HCT116 (cell line): ENCODE results near the gene C21orf91. TPM values are rescaled to one million over a fixed set of nuclear protein-coding genes. Genes with fewer than 3 reads are reported as not detected.

Experiments
- ATAC-seq: fragments of 200-7000 bp; cut with Tn5 transposase; 2 replicates; pipeline ENCODE4 v1.9.1; 2020; ENCODE audit warnings: mild to moderate bottlenecking, moderate library complexity
- BruUV-seq: library from RNA; stranded (reverse); fragments of 400-500 nt; replicated peaks from 2 replicates; lab custom pipeline; 2021; lab: Mats Ljungman, UMichigan
- CTCF ChIA-PET: fragments of 300-600 bp; sonication (Branson Sonifier 250); formaldehyde crosslinking; loops from one replicate; lab custom pipeline; 2021; ENCODE audit warnings: antibody characterized with exemption; lab: Charles Lee
- POLR2A ChIA-PET: fragments of 300-600, 350-600 bp; sonication (Branson Sonifier 250); formaldehyde crosslinking; loops from one replicate; lab custom pipeline; 2021; ENCODE audit warnings: antibody characterized with exemption; lab: Charles Lee
- RAD21 ChIA-PET, 2 experiments: fragments of 300-600 bp; sonication (Branson Sonifier 250); formaldehyde crosslinking; loops; one replicate each; lab custom pipeline; 2023; ENCODE audit warnings: low total read pairs in 2 of 2; ENCODE audit not compliant: uncharacterized antibody in 2 of 2, unreplicated experiment in 2 of 2, low non-redundant PET in 1 of 2; lab: Charles Lee
- DNase-seq: peaks from one replicate; pipeline ENCODE4 v3.0.0-alpha.2; 2010; ENCODE audit warnings: low read depth, low spot score
- H2AFZ ChIP-seq: fragments of 200-600 bp; shearing (Covaris generic), sonication (generic); 2 replicates; pipeline ENCODE4 v1.6.1; 2017; ENCODE audit warnings: low read depth, mixed run types, mixed read lengths, antibody characterized with exemption, low read length; ENCODE audit not compliant: poor library complexity, severe bottlenecking
- H3K27ac ChIP-seq: 2 replicates; pipeline ENCODE4 v1.5.1; 2012; ENCODE audit warnings: low read depth, low read length
- H3K27me3 ChIP-seq: fragments of 200-600 bp; sonication (generic); 2 replicates; pipeline ENCODE4 v1.6.1; 2016; ENCODE audit warnings: mixed run types, low read length, mixed read lengths; ENCODE audit not compliant: insufficient read depth
- H3K36me3 ChIP-seq, 2 experiments: fragments of 200-500 bp in 1 of 2; fragments of 200-600 bp in 1 of 2; sonication (Bioruptor generic) in 1 of 2; sonication (generic) in 1 of 2; 2 replicates each; pipeline versions ENCODE4 v1.5.1 to v1.6.1; 2014 to 2016; ENCODE audit warnings: low read length in 2 of 2, inconsistent platforms in 1 of 2, mixed read lengths in 1 of 2, mixed run types in 1 of 2; ENCODE audit not compliant: insufficient read depth in 2 of 2, control insufficient read depth in 1 of 2
- H3K4me1 ChIP-seq, 2 experiments: fragments of 200-600 bp in 1 of 2; sonication (generic) in 1 of 2; 2 replicates each; pipeline versions ENCODE4 v1.5.1 to v1.6.1; 2012 to 2017; ENCODE audit warnings: low read length in 2 of 2, inconsistent platforms in 1 of 2, mild to moderate bottlenecking in 1 of 2, mixed read lengths in 1 of 2, mixed run types in 1 of 2, moderate library complexity in 1 of 2; ENCODE audit not compliant: insufficient read depth in 2 of 2, control insufficient read depth in 1 of 2
- H3K4me2 ChIP-seq: fragments of 200-600 bp; sonication (generic); 2 replicates; pipeline ENCODE4 v1.6.1; 2017; ENCODE audit warnings: mixed run types, low read length, mixed read lengths
- H3K4me3 ChIP-seq, 2 experiments: fragments of 200-600 bp in 1 of 2; sonication (generic) in 1 of 2; replicated peaks in 1 of 2; 2 replicates each; pipeline ENCODE4 v1.5.1; 2011 to 2016; ENCODE audit warnings: low read length in 2 of 2, control low read depth in 1 of 2, low read depth in 1 of 2, mild to moderate bottlenecking in 1 of 2, mixed read lengths in 1 of 2, mixed run types in 1 of 2
- H3K79me2 ChIP-seq: fragments of 200-600 bp; sonication (generic); 2 replicates; pipeline ENCODE4 v1.6.1; 2017; ENCODE audit warnings: mild to moderate bottlenecking, mixed run types, low read length, moderate library complexity, mixed read lengths; ENCODE audit not compliant: insufficient read depth
- H3K9ac ChIP-seq: fragments of 200-600 bp; sonication (generic); 2 replicates; pipeline ENCODE4 v1.6.1; 2016; ENCODE audit warnings: low read length, mixed read lengths
- H3K9me2 ChIP-seq: fragments of 200-600 bp; sonication (generic), shearing (Covaris generic); 2 replicates; pipeline ENCODE4 v1.6.1; 2017; ENCODE audit warnings: mixed run types, mild to moderate bottlenecking, moderate library complexity; ENCODE audit not compliant: insufficient read depth
- H3K9me3 ChIP-seq, 2 experiments: fragments of 200-500 bp in 1 of 2; fragments of 200-600 bp in 1 of 2; sonication (Bioruptor generic) in 1 of 2; sonication (generic) in 1 of 2; 2 replicates each; pipeline ENCODE4 v1.6.1; 2014 to 2017; ENCODE audit warnings: low read length in 2 of 2, mixed read lengths in 2 of 2, inconsistent platforms in 1 of 2, low read depth in 1 of 2, mild to moderate bottlenecking in 1 of 2, mixed run types in 1 of 2, moderate library complexity in 1 of 2; ENCODE audit not compliant: control insufficient read depth in 1 of 2, insufficient read depth in 1 of 2
- H4K20me1 ChIP-seq: fragments of 200-600 bp; sonication (generic), shearing (Covaris generic); 2 replicates; pipeline ENCODE4 v1.6.1; 2017; ENCODE audit warnings: mixed run types, mild to moderate bottlenecking, moderate library complexity; ENCODE audit not compliant: insufficient read depth
- CBX3 ChIP-seq: IDR thresholded peaks from 2 replicates; pipeline ENCODE4 v1.6.1; 2012; ENCODE audit warnings: low read depth
- CEBPB ChIP-seq: IDR thresholded peaks from 2 replicates; pipeline ENCODE4 v1.6.1; 2012; ENCODE audit warnings: low read depth
- EGR1 ChIP-seq: IDR thresholded peaks from 2 replicates; pipeline ENCODE4 v1.6.1; 2012; ENCODE audit warnings: low read depth
- ELF1 ChIP-seq: IDR thresholded peaks from 2 replicates; pipeline ENCODE4 v1.6.1; 2012; ENCODE audit warnings: low read depth, borderline replicate concordance
- EZH2 ChIP-seq: fragments of 200-600 bp; sonication (generic); IDR thresholded peaks from 2 replicates; pipeline ENCODE4 v1.6.1; 2017; ENCODE audit warnings: antibody characterized with exemption, mixed run types
- EZH2phosphoT487 ChIP-seq: fragments of 200-600 bp; IDR thresholded peaks from 2 replicates; pipeline ENCODE4 v1.6.1; 2018; ENCODE audit warnings: antibody characterized with exemption, borderline replicate concordance
- FOSL1 ChIP-seq: IDR thresholded peaks from 2 replicates; pipeline ENCODE4 v1.6.1; 2012; ENCODE audit warnings: low read depth
- JUND ChIP-seq: IDR thresholded peaks from 2 replicates; pipeline ENCODE4 v1.6.1; 2012
- POLR2AphosphoS5 ChIP-seq: IDR thresholded peaks from 2 replicates; pipeline ENCODE4 v1.6.1; 2011; ENCODE audit warnings: mild to moderate bottlenecking, low read depth, low read length, moderate library complexity
- RAD21 ChIP-seq: IDR thresholded peaks from 2 replicates; pipeline ENCODE4 v1.6.1; 2012; ENCODE audit warnings: low read depth, mild to moderate bottlenecking
- SP1 ChIP-seq: IDR thresholded peaks from 2 replicates; pipeline ENCODE4 v1.6.1; 2012; ENCODE audit warnings: low read depth
- SRF ChIP-seq: IDR thresholded peaks from 2 replicates; pipeline ENCODE4 v1.6.1; 2012; ENCODE audit warnings: low read depth
- TCF7L2 ChIP-seq: IDR thresholded peaks from 2 replicates; pipeline ENCODE4 v1.7.0; 2011; ENCODE audit warnings: borderline replicate concordance, inconsistent platforms; ENCODE audit not compliant: insufficient read depth, insufficient read length; ENCODE audit errors: extremely low read depth
- YY1 ChIP-seq: IDR thresholded peaks from 2 replicates; pipeline ENCODE4 v1.6.1; 2011; ENCODE audit warnings: low read length, low read depth, moderate library complexity, mild to moderate bottlenecking; ENCODE audit not compliant: insufficient replicate concordance; ENCODE audit errors: extremely low read depth
- ZFX ChIP-seq: fragments of 450-650 bp; IDR thresholded peaks from 2 replicates; pipeline ENCODE4 v1.6.1; 2017
- ZNF274 ChIP-seq: fragments of 200-500 bp; sonication (Bioruptor generic); IDR thresholded peaks from 2 replicates; pipeline ENCODE4 v1.6.1; 2014; ENCODE audit warnings: mild to moderate bottlenecking, low read depth, low read length, inconsistent platforms
- intact Hi-C: fragments of 100-400 bp; cut with micrococcal nuclease; formaldehyde crosslinking; loops from 2 replicates; pipeline ENCODE4 v1.10.0; 2022
- total RNA-seq: library from RNA; stranded (reverse); gene quantifications from one replicate; pipeline ENCODE4 v1.2.1, GENCODE V29; 2021; ENCODE audit not compliant: unreplicated experiment
- TF ChIP-seq, protein P1 (sequence below): IDR thresholded peaks from 2 replicates; pipeline ENCODE4 v1.6.1; 2012
- TF ChIP-seq, protein P2 (sequence below): IDR thresholded peaks from 2 replicates; pipeline ENCODE4 v1.6.1; 2011; ENCODE audit warnings: mild to moderate bottlenecking, low read length, moderate library complexity; ENCODE audit not compliant: insufficient replicate concordance; ENCODE audit errors: extremely low read depth
- TF ChIP-seq, protein P3 (sequence below), 3 experiments: fragments of 200-600 bp in 1 of 3; sonication (generic) in 1 of 3; IDR thresholded peaks in 2 of 3; conservative IDR thresholded peaks in 1 of 3; 2 replicates each; pipeline ENCODE4 v1.5.1; 2012 to 2017; ENCODE audit warnings: low read depth in 2 of 3, low read length in 2 of 3, antibody characterized with exemption in 1 of 3, borderline replicate concordance in 1 of 3, control low read depth in 1 of 3, mild to moderate bottlenecking in 1 of 3, mixed read lengths in 1 of 3, mixed run types in 1 of 3, moderate library complexity in 1 of 3; ENCODE audit not compliant: insufficient read depth in 1 of 3
- TF ChIP-seq, protein P4 (sequence below): IDR thresholded peaks from 2 replicates; pipeline ENCODE4 v1.6.1; 2012; ENCODE audit warnings: low read depth

Gene C21orf91
- total RNA-seq, 1 experiment from 2014 or later = 17.7 TPM

DNA sequence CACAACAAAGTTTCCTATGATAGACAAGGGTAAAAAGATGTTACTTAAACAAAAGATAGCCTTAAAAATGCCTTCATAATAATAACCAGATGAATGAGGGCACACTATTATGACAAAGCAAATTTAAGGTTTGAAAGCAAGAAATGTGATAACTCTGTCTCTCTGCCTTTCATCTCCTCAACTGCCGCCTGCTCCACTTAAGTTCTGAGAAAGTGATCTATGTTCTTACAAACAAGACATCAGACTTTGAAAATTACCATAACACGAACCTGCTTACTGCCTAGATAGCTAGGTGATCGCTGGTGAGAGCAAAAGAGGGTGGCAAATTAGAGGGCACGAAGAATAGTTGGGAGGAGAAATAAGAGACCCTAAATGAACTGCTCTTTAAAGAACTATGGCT, 13.2 kb downstream of the C21orf91 start:
- no peaks in the 10 kb centered on the region for H4K20me1 ChIP-seq
- H3K9me3 ChIP-seq = peaks cover 0 to 9% of the 10 kb centered on the region in 2 experiments; a peak in 1 of 4 replicates
- ChIA-PET RAD21 (no interaction called here), POLR2A (no interaction called here), CTCF (no interaction called here)
- no peaks in the 10 kb centered on the region for H3K9me2 ChIP-seq
- H3K4me3 ChIP-seq = no peak overlapping the region
- H3K27ac ChIP-seq = no peak overlapping the region
- no peak for ATAC-seq
- BruUV-seq = no TSS peak
- H3K9ac ChIP-seq = no peak overlapping the region
- H3K27me3 ChIP-seq = no peaks in the 10 kb centered on the region
- H3K79me2 ChIP-seq = no peaks in the 10 kb centered on the region
- TF ChIP-seq ELF1 (no peak), EZH2 (no peak), POLR2AphosphoS5 (no peak), CBX3 (no peak), SRF (no peak), EGR1 (no peak), TCF7L2 (no peak), JUND (no peak), SP1 (no peak), RAD21 (no peak), YY1 (no peak), ZNF274 (no peak), FOSL1 (no peak), EZH2phosphoT487 (no peak), ZFX (no peak), CEBPB (no peak)
- TF ChIP-seq, protein P1, sequence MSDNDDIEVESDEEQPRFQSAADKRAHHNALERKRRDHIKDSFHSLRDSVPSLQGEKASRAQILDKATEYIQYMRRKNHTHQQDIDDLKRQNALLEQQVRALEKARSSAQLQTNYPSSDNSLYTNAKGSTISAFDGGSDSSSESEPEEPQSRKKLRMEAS = no peak
- TF ChIP-seq, protein P2, sequence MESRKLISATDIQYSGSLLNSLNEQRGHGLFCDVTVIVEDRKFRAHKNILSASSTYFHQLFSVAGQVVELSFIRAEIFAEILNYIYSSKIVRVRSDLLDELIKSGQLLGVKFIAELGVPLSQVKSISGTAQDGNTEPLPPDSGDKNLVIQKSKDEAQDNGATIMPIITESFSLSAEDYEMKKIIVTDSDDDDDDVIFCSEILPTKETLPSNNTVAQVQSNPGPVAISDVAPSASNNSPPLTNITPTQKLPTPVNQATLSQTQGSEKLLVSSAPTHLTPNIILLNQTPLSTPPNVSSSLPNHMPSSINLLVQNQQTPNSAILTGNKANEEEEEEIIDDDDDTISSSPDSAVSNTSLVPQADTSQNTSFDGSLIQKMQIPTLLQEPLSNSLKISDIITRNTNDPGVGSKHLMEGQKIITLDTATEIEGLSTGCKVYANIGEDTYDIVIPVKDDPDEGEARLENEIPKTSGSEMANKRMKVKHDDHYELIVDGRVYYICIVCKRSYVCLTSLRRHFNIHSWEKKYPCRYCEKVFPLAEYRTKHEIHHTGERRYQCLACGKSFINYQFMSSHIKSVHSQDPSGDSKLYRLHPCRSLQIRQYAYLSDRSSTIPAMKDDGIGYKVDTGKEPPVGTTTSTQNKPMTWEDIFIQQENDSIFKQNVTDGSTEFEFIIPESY = no peak
- TF ChIP-seq, protein P3, sequence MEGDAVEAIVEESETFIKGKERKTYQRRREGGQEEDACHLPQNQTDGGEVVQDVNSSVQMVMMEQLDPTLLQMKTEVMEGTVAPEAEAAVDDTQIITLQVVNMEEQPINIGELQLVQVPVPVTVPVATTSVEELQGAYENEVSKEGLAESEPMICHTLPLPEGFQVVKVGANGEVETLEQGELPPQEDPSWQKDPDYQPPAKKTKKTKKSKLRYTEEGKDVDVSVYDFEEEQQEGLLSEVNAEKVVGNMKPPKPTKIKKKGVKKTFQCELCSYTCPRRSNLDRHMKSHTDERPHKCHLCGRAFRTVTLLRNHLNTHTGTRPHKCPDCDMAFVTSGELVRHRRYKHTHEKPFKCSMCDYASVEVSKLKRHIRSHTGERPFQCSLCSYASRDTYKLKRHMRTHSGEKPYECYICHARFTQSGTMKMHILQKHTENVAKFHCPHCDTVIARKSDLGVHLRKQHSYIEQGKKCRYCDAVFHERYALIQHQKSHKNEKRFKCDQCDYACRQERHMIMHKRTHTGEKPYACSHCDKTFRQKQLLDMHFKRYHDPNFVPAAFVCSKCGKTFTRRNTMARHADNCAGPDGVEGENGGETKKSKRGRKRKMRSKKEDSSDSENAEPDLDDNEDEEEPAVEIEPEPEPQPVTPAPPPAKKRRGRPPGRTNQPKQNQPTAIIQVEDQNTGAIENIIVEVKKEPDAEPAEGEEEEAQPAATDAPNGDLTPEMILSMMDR (IDR thresholded peaks at IDR 0.05 in 2 of 3, conservative IDR thresholded peaks at IDR 0.05 in 1 of 3; ENCODE audit: borderline replicate concordance in 1 of 3, insufficient read depth in 1 of 3, low read depth in 2 of 3, low read length in 2 of 3) = no peak
- TF ChIP-seq, protein P4, sequence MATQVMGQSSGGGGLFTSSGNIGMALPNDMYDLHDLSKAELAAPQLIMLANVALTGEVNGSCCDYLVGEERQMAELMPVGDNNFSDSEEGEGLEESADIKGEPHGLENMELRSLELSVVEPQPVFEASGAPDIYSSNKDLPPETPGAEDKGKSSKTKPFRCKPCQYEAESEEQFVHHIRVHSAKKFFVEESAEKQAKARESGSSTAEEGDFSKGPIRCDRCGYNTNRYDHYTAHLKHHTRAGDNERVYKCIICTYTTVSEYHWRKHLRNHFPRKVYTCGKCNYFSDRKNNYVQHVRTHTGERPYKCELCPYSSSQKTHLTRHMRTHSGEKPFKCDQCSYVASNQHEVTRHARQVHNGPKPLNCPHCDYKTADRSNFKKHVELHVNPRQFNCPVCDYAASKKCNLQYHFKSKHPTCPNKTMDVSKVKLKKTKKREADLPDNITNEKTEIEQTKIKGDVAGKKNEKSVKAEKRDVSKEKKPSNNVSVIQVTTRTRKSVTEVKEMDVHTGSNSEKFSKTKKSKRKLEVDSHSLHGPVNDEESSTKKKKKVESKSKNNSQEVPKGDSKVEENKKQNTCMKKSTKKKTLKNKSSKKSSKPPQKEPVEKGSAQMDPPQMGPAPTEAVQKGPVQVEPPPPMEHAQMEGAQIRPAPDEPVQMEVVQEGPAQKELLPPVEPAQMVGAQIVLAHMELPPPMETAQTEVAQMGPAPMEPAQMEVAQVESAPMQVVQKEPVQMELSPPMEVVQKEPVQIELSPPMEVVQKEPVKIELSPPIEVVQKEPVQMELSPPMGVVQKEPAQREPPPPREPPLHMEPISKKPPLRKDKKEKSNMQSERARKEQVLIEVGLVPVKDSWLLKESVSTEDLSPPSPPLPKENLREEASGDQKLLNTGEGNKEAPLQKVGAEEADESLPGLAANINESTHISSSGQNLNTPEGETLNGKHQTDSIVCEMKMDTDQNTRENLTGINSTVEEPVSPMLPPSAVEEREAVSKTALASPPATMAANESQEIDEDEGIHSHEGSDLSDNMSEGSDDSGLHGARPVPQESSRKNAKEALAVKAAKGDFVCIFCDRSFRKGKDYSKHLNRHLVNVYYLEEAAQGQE = no peak
- intact Hi-C loops = no loop called here
- DNase-seq = no peak
- H3K4me1 ChIP-seq = no peaks in the 10 kb centered on the region
- no peak overlapping the region for H2AFZ ChIP-seq
- peaks cover 5 to 8% of the 10 kb centered on the region in 2 experiments for H3K36me3 ChIP-seq
- H3K4me2 ChIP-seq = no peak overlapping the region
